ENCODE results near the gene SAMSN1.
"Not testable (repeated sequence)": the region's sequence is repeated elsewhere in the genome, so short reads cannot be mapped to it uniquely, and the experiment has no call there.

SAMSN1 gene

DNA sequence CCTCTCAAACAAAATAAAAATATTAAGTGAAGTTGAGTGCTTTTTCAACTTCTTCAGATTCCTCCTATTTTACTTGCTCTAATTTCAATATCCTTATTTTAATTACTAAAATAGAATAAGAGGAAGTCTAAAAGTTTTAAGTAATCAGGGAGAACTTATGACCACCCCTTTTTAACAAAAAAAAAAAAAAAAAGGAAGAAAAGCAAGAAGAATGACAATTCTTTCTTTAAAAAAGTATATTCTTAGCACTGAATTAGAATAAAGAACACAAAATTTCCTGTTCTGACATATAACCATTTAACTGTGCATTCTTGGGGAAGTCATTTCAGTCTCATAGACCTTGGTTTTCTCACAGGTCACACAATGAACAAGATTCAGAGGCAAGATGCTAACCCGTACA lies 46.8 kb downstream of the SAMSN1 start:
- TF ChIP-seq, protein P1, sequence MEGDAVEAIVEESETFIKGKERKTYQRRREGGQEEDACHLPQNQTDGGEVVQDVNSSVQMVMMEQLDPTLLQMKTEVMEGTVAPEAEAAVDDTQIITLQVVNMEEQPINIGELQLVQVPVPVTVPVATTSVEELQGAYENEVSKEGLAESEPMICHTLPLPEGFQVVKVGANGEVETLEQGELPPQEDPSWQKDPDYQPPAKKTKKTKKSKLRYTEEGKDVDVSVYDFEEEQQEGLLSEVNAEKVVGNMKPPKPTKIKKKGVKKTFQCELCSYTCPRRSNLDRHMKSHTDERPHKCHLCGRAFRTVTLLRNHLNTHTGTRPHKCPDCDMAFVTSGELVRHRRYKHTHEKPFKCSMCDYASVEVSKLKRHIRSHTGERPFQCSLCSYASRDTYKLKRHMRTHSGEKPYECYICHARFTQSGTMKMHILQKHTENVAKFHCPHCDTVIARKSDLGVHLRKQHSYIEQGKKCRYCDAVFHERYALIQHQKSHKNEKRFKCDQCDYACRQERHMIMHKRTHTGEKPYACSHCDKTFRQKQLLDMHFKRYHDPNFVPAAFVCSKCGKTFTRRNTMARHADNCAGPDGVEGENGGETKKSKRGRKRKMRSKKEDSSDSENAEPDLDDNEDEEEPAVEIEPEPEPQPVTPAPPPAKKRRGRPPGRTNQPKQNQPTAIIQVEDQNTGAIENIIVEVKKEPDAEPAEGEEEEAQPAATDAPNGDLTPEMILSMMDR (conservative IDR thresholded peaks at IDR 0.05; ENCODE audit: low read length), result no peak
- no peak overlapping the region for H3K4me3 ChIP-seq (ENCODE audit: low read length)
- no peak for DNase-seq (ENCODE audit: low read depth)

- TF ChIP-seq, protein P1 (conservative IDR thresholded peaks at IDR 0.05; ENCODE audit: low read length), result no peak
- DNase-seq (ENCODE audit: low read depth), result no peak
- no peak overlapping the region for H3K4me3 ChIP-seq (ENCODE audit: low read length)
These were observed 48.3 kb downstream of the SAMSN1 start for GRCh38 chr21:14497825-14498224.

- DNase-seq (ENCODE audit: low read depth), result no peak
- TF ChIP-seq, protein P1 (conservative IDR thresholded peaks at IDR 0.05; ENCODE audit: low read length), result no peak
- no peak overlapping the region for H3K4me3 ChIP-seq (ENCODE audit: low read length)
These were observed 51.0 kb downstream of the SAMSN1 start for GRCh38 chr21:14495075-14495474.

DNA sequence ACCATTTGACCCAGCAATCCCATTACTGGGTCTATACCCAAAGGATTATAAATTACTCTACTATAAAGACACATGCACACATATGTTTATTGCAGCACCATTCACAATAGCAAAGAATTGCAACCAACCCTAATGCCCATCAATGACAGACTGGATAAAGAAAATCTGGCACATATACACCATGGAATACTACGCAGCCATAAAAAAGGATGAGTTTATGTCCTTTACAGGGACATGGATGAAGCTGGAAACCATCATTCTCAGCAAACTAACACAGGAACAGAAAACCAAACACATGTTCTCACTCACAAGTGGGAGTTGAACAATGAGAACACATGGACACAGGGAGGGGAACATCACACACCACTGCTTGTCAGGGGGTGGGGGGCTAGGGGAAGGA lies 51.9 kb downstream of the SAMSN1 start:
- DNase-seq (ENCODE audit: low read depth); H3K4me3 ChIP-seq (ENCODE audit: low read length): not testable (repeated sequence)

- no peak for DNase-seq (ENCODE audit: low read depth)
- H3K4me3 ChIP-seq (ENCODE audit: low read length), result no peak overlapping the region
- TF ChIP-seq, protein P1 (conservative IDR thresholded peaks at IDR 0.05; ENCODE audit: low read length), result no peak
These were observed 52.4 kb downstream of the SAMSN1 start for GRCh38 chr21:14493731-14494130.

GRCh38 chr21:14492931-14493330 lies 53.2 kb downstream of the SAMSN1 start:
- no peak for DNase-seq (ENCODE audit: low read depth)
- no peak overlapping the region for H3K4me3 ChIP-seq (ENCODE audit: low read length)
- TF ChIP-seq, protein P1 (conservative IDR thresholded peaks at IDR 0.05; ENCODE audit: low read length), result no peak

DNA sequence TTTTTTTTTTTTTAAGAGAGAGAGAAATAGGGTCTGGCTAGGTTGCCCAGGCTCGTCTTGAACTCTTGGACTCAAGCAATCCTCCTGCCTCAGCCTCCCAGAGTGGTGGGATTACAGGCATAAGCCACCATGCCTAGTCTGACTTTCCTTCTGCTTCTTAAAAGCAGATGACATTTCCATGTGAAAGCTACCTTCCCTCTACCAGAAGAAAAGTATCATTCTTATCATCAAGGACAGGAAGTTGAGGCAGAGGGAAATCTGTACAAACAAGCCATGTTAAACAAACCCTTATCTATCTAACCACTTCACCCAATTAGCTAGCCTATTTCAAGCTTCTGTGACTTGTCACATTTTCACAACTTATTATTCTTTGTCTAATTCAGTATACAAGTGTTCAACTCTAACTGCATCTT lies 54.8 kb downstream of the SAMSN1 start:
- H3K4me3 ChIP-seq (ENCODE audit: low read length), result no peak overlapping the region
- no peak for DNase-seq (ENCODE audit: low read depth)
- TF ChIP-seq, protein P1 (conservative IDR thresholded peaks at IDR 0.05; ENCODE audit: low read length), result no peak

- DNase-seq (ENCODE audit: low read depth), result no peak
- TF ChIP-seq, protein P1 (conservative IDR thresholded peaks at IDR 0.05; ENCODE audit: low read length), result no peak
These were observed 57.4 kb downstream of the SAMSN1 start for GRCh38 chr21:14488672-14489204.

More at GRCh38 chr21:14488672-14489204, 57.4 kb downstream of the SAMSN1 start:
- no peak overlapping the region for H3K4me3 ChIP-seq (ENCODE audit: low read length)
